ENCODE results near the gene CTIF.

DNA sequence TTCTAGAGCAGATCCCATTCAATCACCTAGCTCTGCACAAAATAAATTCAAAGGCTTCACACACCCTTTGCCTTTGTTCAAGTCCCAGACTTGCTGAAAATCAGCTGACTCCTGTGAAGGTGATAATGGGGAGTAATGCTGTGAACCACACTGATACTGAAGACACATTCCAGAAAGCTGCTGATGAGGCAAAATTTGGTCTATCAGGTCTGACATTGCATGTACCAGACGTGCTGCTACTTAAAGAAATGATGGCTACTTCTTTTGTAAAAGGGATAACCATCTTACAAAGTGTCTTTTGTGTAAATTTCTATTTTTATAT lies 7.8 kb upstream of the CTIF start:
- no peak for TF ChIP-seq EZH2 (IDR thresholded peaks at IDR 0.05; ENCODE audit: low read depth, unreplicated experiment)
- TF ChIP-seq CTCF (conservative IDR thresholded peaks at IDR 0.05; ENCODE audit: low read depth in 2 of 2) = no peak
- no peak for TF ChIP-seq POLR2AphosphoS5 (IDR thresholded peaks at IDR 0.05; ENCODE audit: low read depth)
- no peak for TF ChIP-seq EZH2phosphoT487 (IDR thresholded peaks at IDR 0.05; ENCODE audit: unreplicated experiment)
- TF ChIP-seq CREB1 (CRISPR knock-in tag; IDR thresholded peaks at IDR 0.05; ENCODE audit: low read depth) = no peak
- no peak for TF ChIP-seq REST (IDR thresholded peaks at IDR 0.05; ENCODE audit: unreplicated experiment)
- no peak for TF ChIP-seq JUNB (IDR thresholded peaks at IDR 0.05; ENCODE audit: unreplicated experiment)
- TF ChIP-seq NANOG (IDR thresholded peaks at IDR 0.05; ENCODE audit: borderline replicate concordance) = no peak
- TF ChIP-seq STAT1 (IDR thresholded peaks at IDR 0.05; ENCODE audit: unreplicated experiment) = no peak
